ENCODE results near the gene VSTM5.
"Not testable (repeated sequence)": the region's sequence is repeated elsewhere in the genome, so short reads cannot be mapped to it uniquely, and the experiment has no call there.

The VSTM5 gene

GRCh38 chr11:93850594-93851018 lies at the start of gene VSTM5:
TSS of gene VSTM5 (minus strand) at chr11:93850618. CDS start at chr11:93850502, 116 bp downstream.
- no peaks in the 10 kb centered on the region for H3K36me3 Mint-ChIP-seq
- no peak within 1 kb of the TSS for H3K27ac Mint-ChIP-seq
- no peaks in the 10 kb centered on the region for H3K9me3 Mint-ChIP-seq
- H3K4me3 Mint-ChIP-seq: no peak within 1 kb of the TSS
- peaks cover 5% of the 10 kb centered on the region for H3K4me1 Mint-ChIP-seq
- H3K27me3 Mint-ChIP-seq: peaks cover 17% of the 10 kb centered on the region

- H3K27me3 Mint-ChIP-seq: peaks cover 41% of the 10 kb centered on the region
- H3K4me3 Mint-ChIP-seq: no peak overlapping the region
- H3K4me1 Mint-ChIP-seq: no peaks in the 10 kb centered on the region
- no peaks in the 10 kb centered on the region for H3K9me3 Mint-ChIP-seq
- H3K36me3 Mint-ChIP-seq: no peaks in the 10 kb centered on the region
- H3K27ac Mint-ChIP-seq: no peak overlapping the region
Observed at GRCh38 chr11:93895106-93895862, 44.9 kb upstream of the VSTM5 start.

GRCh38 chr11:93890391-93891051 lies 40.1 kb upstream of the VSTM5 start:
- Mint-ChIP-seq H3K9me3 (no peaks in the 10 kb centered on the region), H3K27ac (no peak overlapping the region), H3K4me1 (no peaks in the 10 kb centered on the region), H3K36me3 (no peaks in the 10 kb centered on the region), H3K27me3 (peaks cover 22% of the 10 kb centered on the region), H3K4me3 (no peak overlapping the region)

GRCh38 chr11:93887111-93887510 lies 36.7 kb upstream of the VSTM5 start:
- Mint-ChIP-seq H3K27ac (no peak overlapping the region), H3K9me3 (peaks cover 4% of the 10 kb centered on the region), H3K36me3 (no peaks in the 10 kb centered on the region), H3K4me1 (no peaks in the 10 kb centered on the region), H3K4me3 (no peak overlapping the region), H3K27me3 (peaks cover 12% of the 10 kb centered on the region)

GRCh38 chr11:93879114-93879513 lies 28.7 kb upstream of the VSTM5 start:
- not testable (repeated sequence) for H3K4me3 Mint-ChIP-seq, H3K36me3 Mint-ChIP-seq, H3K27ac Mint-ChIP-seq, H3K4me1 Mint-ChIP-seq, H3K9me3 Mint-ChIP-seq
- peaks cover 14% of the 10 kb centered on the region for H3K27me3 Mint-ChIP-seq

GRCh38 chr11:93875637-93876036 lies 25.2 kb upstream of the VSTM5 start:
- Mint-ChIP-seq H3K36me3 (no peaks in the 10 kb centered on the region), H3K9me3 (no peaks in the 10 kb centered on the region), H3K27me3 (peaks cover 9% of the 10 kb centered on the region), H3K27ac (no peak overlapping the region), H3K4me1 (no peaks in the 10 kb centered on the region), H3K4me3 (no peak overlapping the region)

- H3K9me3 Mint-ChIP-seq: no peaks in the 10 kb centered on the region
- no peaks in the 10 kb centered on the region for H3K4me1 Mint-ChIP-seq
- H3K27ac Mint-ChIP-seq: no peak overlapping the region
- H3K36me3 Mint-ChIP-seq: no peaks in the 10 kb centered on the region
- H3K27me3 Mint-ChIP-seq: peaks cover 3% of the 10 kb centered on the region
- no peak overlapping the region for H3K4me3 Mint-ChIP-seq
Observed at GRCh38 chr11:93871526-93871925, 21.1 kb upstream of the VSTM5 start.

GRCh38 chr11:93870616-93871015 lies 20.2 kb upstream of the VSTM5 start:
- no peak overlapping the region for H3K27ac Mint-ChIP-seq
- no peaks in the 10 kb centered on the region for H3K36me3 Mint-ChIP-seq
- peaks cover 1% of the 10 kb centered on the region for H3K27me3 Mint-ChIP-seq
- no peak overlapping the region for H3K4me3 Mint-ChIP-seq
- no peaks in the 10 kb centered on the region for H3K9me3 Mint-ChIP-seq
- H3K4me1 Mint-ChIP-seq: no peaks in the 10 kb centered on the region

- Mint-ChIP-seq H3K4me3 (no peak overlapping the region), H3K9me3 (no peaks in the 10 kb centered on the region), H3K27ac (no peak overlapping the region), H3K4me1 (no peaks in the 10 kb centered on the region), H3K36me3 (no peaks in the 10 kb centered on the region), H3K27me3 (peaks cover 1% of the 10 kb centered on the region)
Observed at GRCh38 chr11:93869830-93870229, 19.4 kb upstream of the VSTM5 start.

- not testable (repeated sequence) for H3K4me1 Mint-ChIP-seq, H3K9me3 Mint-ChIP-seq, H3K27ac Mint-ChIP-seq, H3K36me3 Mint-ChIP-seq, H3K27me3 Mint-ChIP-seq, H3K4me3 Mint-ChIP-seq
Observed at GRCh38 chr11:93868404-93868803, 18.0 kb upstream of the VSTM5 start.

GRCh38 chr11:93861808-93862207 lies 11.4 kb upstream of the VSTM5 start:
- Mint-ChIP-seq H3K4me3 (no peak overlapping the region), H3K27me3 (peaks cover 7% of the 10 kb centered on the region), H3K27ac (no peak overlapping the region), H3K9me3 (no peaks in the 10 kb centered on the region), H3K36me3 (no peaks in the 10 kb centered on the region), H3K4me1 (no peaks in the 10 kb centered on the region)

- H3K27me3 Mint-ChIP-seq: peaks cover 7% of the 10 kb centered on the region
Observed at GRCh38 chr11:93858121-93858775, 7.8 kb upstream of the VSTM5 start.

GRCh38 chr11:93857413-93858120 lies 7.1 kb upstream of the VSTM5 start:
- H3K36me3 Mint-ChIP-seq: no peaks in the 10 kb centered on the region
- no peak overlapping the region for H3K4me3 Mint-ChIP-seq
- H3K27me3 Mint-ChIP-seq: peaks cover 7% of the 10 kb centered on the region
- H3K27ac Mint-ChIP-seq: no peak overlapping the region
- no peaks in the 10 kb centered on the region for H3K4me1 Mint-ChIP-seq
- H3K9me3 Mint-ChIP-seq: no peaks in the 10 kb centered on the region

More at GRCh38 chr11:93858121-93858775, 7.8 kb upstream of the VSTM5 start:
- Mint-ChIP-seq H3K4me1 (no peaks in the 10 kb centered on the region), H3K4me3 (no peak overlapping the region), H3K27ac (no peak overlapping the region), H3K9me3 (no peaks in the 10 kb centered on the region), H3K36me3 (no peaks in the 10 kb centered on the region)

GRCh38 chr11:93852242-93852641 lies 1.8 kb upstream of the VSTM5 start:
- Mint-ChIP-seq H3K4me3 (no peak overlapping the region), H3K4me1 (peaks cover 5% of the 10 kb centered on the region), H3K9me3 (no peaks in the 10 kb centered on the region), H3K27ac (no peak overlapping the region), H3K36me3 (no peaks in the 10 kb centered on the region), H3K27me3 (peaks cover 17% of the 10 kb centered on the region)

GRCh38 chr11:93849751-93850593 lies 446 bp downstream of the VSTM5 start:
- Mint-ChIP-seq H3K4me1 (peaks cover 5% of the 10 kb centered on the region), H3K36me3 (no peaks in the 10 kb centered on the region), H3K27ac (no peak overlapping the region), H3K27me3 (peaks cover 17% of the 10 kb centered on the region), H3K4me3 (no peak overlapping the region), H3K9me3 (no peaks in the 10 kb centered on the region)

Measured in activated naive CD4-positive, alpha-beta T cell treated with anti-CD3 and anti-CD28 coated beads, Interleukin-2, amount 50 U/mL, for 24 hours (primary cell).